Epithelial cell of proximal tubule (primary cell): ENCODE data around the gene ZNRF4. TPM values are rescaled to one million over a fixed set of nuclear protein-coding genes. Genes with fewer than 3 reads are reported as not detected.
A peak's percentile ranks its signal among the peaks of the same experiment; 100 is the strongest.
"Not testable (repeated sequence)": the region's sequence is repeated elsewhere in the genome, so short reads cannot be mapped to it uniquely, and the experiment has no call there.

Experiments
- DNase-seq: peaks from one replicate; pipeline ENCODE4 v3.0.0-alpha.2; 2011; ENCODE audit warnings: low read depth
- H3K4me3 ChIP-seq: 2 replicates; pipeline ENCODE4 v1.5.1; 2011; ENCODE audit warnings: low read depth, mild to moderate bottlenecking, low read length
- CTCF ChIP-seq: conservative IDR thresholded peaks from 2 replicates; pipeline ENCODE4 v1.5.1; 2012; ENCODE audit warnings: low read depth, mild to moderate bottlenecking, low read length
- total RNA-seq: library from RNA; depleted of rRNA; stranded (reverse); fragments of >200 nt; gene quantifications from 2 replicates; pipeline ENCODE4 v1.2.3, GENCODE V29; 2015

The ZNRF4 gene
- total RNA-seq, 1 donor from 2014 or later, result not detected

GRCh38 chr19:5480427-5480836 lies 25.2 kb downstream of the ZNRF4 start:
- no peak overlapping the region for H3K4me3 ChIP-seq
- no peak for DNase-seq
- TF ChIP-seq CTCF, result peak; percentile 62

- DNase-seq, result no peak
- no peak overlapping the region for H3K4me3 ChIP-seq
- no peak for TF ChIP-seq CTCF
Measured at GRCh38 chr19:5481957-5482356, 26.7 kb downstream of the ZNRF4 start.

GRCh38 chr19:5484398-5485285 lies 29.4 kb downstream of the ZNRF4 start:
- no peak for DNase-seq
- no peak overlapping the region for H3K4me3 ChIP-seq
- TF ChIP-seq CTCF, result no peak

- DNase-seq, result no peak
- H3K4me3 ChIP-seq, result no peak overlapping the region
- no peak for TF ChIP-seq CTCF
Measured at GRCh38 chr19:5485286-5485636, 30.0 kb downstream of the ZNRF4 start.

- not testable (repeated sequence) for H3K4me3 ChIP-seq, DNase-seq
Measured at GRCh38 chr19:5485658-5486057, 30.4 kb downstream of the ZNRF4 start.

- no peak for DNase-seq
- no peak overlapping the region for H3K4me3 ChIP-seq
- no peak for TF ChIP-seq CTCF
Measured at GRCh38 chr19:5487222-5487621, 32.0 kb downstream of the ZNRF4 start.

- no peak overlapping the region for H3K4me3 ChIP-seq
- TF ChIP-seq CTCF, result no peak
- DNase-seq, result no peak
Measured at GRCh38 chr19:5489551-5489950, 34.3 kb downstream of the ZNRF4 start.
